Stimulated activated CD4-positive, alpha-beta T cell treated with anti-CD3 and anti-CD28 coated beads, Interleukin-1b, Interleukin-23, amount 100 ng/mL, for 48 hours (primary cell): ENCODE data around the gene LITAFD.
"Not testable (repeated sequence)": the region's sequence is repeated elsewhere in the genome, so short reads cannot be mapped to it uniquely, and the experiment has no call there.

Experiments
- DNase-seq: peaks from one replicate; pipeline ENCODE4 v3.0.0-alpha.2; 2020

LITAFD gene

GRCh38 chr16:8899709-8900317, 17.7 kb downstream of the LITAFD start:
- DNase-seq, result no peak

GRCh38 chr16:8900343-8900742, 18.2 kb downstream of the LITAFD start:
- DNase-seq, result no peak

- no peak for DNase-seq
Measured at GRCh38 chr16:8901320-8901861, 19.2 kb downstream of the LITAFD start.

- no peak for DNase-seq
Measured at GRCh38 chr16:8903004-8903403, 20.9 kb downstream of the LITAFD start.

- DNase-seq, result no peak
Measured at GRCh38 chr16:8904018-8904430, 21.9 kb downstream of the LITAFD start.

- no peak for DNase-seq
Measured at GRCh38 chr16:8905168-8905762, 23.1 kb downstream of the LITAFD start.

- DNase-seq, result no peak
Measured at GRCh38 chr16:8905795-8906591, 23.8 kb downstream of the LITAFD start.

GRCh38 chr16:8907096-8907495, 24.9 kb downstream of the LITAFD start:
- no peak for DNase-seq

- no peak for DNase-seq
Measured at GRCh38 chr16:8908810-8909468, 26.8 kb downstream of the LITAFD start.

- no peak for DNase-seq
Measured at GRCh38 chr16:8910811-8911210, 28.7 kb downstream of the LITAFD start.

GRCh38 chr16:8912793-8913192, 30.6 kb downstream of the LITAFD start:
- DNase-seq, result no peak

- no peak for DNase-seq
Measured at GRCh38 chr16:8914098-8914497, 31.9 kb downstream of the LITAFD start.

- DNase-seq, result no peak
Measured at GRCh38 chr16:8915722-8916301, 33.7 kb downstream of the LITAFD start.

- DNase-seq, result no peak
Measured at GRCh38 chr16:8916541-8917225, 34.5 kb downstream of the LITAFD start.

- DNase-seq, result not testable (repeated sequence)
Measured at GRCh38 chr16:8917336-8917735, 35.2 kb downstream of the LITAFD start.

- DNase-seq, result no peak
Measured at GRCh38 chr16:8919089-8919933, 37.2 kb downstream of the LITAFD start.

GRCh38 chr16:8919934-8920462, 37.8 kb downstream of the LITAFD start:
- DNase-seq, result no peak

GRCh38 chr16:8920645-8921346, 38.6 kb downstream of the LITAFD start:
- no peak for DNase-seq

GRCh38 chr16:8921347-8921984, 39.3 kb downstream of the LITAFD start:
- DNase-seq, result no peak

- no peak for DNase-seq
Measured at GRCh38 chr16:8923199-8923598, 41.0 kb downstream of the LITAFD start.
